ENCODE measurements around the gene MRPL58.
A peak's percentile ranks its signal among the peaks of the same experiment; 100 is the strongest.
"Not testable (repeated sequence)": the region's sequence is repeated elsewhere in the genome, so short reads cannot be mapped to it uniquely, and the experiment has no call there.

The MRPL58 gene

GRCh38 chr17:74987418-74987908, 25.0 kb upstream of the MRPL58 start, which contains the start of gene CDR2L:
Gene CDR2L (plus strand): TSS chr17:74987632. CDS start chr17:74988044, 412 bp downstream.
- peak; percentile 85 for DNase-seq (ENCODE audit: low read depth)

DNA sequence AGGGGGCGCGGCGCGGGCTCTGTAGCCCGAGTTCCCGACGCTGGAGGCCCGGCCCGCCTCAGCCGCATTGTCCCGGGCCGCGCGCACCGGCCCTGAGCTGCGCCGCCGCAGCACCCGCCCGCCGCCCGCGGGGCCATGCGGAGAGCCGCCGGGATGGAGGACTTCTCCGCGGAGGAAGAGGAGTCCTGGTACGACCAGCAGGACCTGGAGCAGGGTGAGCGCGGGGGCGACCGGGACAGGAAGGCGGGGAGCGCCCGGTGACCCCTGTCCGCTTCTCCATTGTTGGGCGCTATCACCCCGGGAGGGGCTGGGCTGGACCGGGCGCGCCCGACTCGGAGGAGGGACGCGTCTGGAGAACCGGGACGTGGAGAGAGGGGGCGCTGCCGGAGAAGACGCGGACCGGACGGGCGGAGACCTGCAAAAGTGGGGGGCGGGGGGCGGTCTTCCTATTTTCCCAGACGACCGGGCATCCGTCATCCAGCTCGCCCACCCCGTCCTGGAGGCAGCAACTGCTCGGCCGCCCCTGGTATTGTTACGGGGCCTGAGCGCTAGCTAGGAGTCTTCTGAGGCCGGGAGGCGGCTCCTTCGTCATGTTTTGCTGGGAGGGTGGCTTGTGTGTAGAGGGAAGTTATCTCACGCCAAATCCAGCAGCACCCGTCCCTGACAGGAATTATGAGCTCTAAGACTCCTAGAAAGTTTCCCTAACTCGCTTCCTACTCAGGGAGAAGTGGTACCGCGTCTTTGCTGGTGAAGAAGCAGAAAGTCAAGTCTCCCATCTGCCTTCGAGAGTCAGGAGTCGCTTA, 24.4 kb upstream of the MRPL58 start:
- DNase-seq (ENCODE audit: low read depth), result no peak

GRCh38 chr17:74990581-74991105, 21.8 kb upstream of the MRPL58 start:
- DNase-seq (ENCODE audit: low read depth), result no peak

GRCh38 chr17:74992223-74992622, 20.2 kb upstream of the MRPL58 start:
- DNase-seq (ENCODE audit: low read depth), result no peak

DNA sequence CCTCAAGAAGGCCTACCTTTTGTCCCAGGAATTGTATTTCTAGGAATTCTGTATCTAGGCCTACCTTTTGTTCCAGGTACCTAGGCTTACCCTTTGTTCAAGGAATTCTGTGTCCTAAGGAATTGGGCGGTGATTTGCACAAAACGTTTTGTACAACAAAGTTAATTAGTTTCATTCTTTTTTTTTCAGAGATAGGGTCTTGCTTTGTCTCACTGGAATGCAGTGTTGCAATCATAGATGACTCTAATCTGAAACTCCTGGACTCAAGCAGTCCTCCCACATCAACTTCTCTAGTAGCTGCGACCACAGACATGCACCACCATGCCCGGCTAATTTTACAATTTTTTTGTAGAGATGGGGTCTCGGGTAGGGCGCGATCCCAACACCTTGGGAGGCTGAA, 18.0 kb upstream of the MRPL58 start:
- DNase-seq (ENCODE audit: low read depth), result no peak

DNA sequence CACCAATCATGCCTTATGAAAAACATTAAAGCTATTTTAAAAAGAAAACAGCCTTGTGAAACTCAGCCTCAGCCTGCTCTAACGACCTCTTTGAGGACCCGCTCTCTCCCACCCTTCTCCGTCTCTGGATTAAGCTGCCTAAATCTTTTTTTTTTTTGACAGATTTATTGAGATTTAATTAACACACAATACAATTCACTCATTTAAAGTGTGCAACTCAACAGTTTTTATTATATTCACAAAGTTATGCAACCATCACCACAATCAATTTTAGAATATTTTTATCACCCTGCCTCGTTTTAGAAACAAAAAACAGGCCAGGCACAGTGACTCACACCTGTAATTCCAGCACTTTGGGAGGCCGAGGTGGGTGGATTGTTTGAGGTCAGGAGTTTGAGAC, 16.6 kb upstream of the MRPL58 start:
- DNase-seq (ENCODE audit: low read depth), result no peak

DNA sequence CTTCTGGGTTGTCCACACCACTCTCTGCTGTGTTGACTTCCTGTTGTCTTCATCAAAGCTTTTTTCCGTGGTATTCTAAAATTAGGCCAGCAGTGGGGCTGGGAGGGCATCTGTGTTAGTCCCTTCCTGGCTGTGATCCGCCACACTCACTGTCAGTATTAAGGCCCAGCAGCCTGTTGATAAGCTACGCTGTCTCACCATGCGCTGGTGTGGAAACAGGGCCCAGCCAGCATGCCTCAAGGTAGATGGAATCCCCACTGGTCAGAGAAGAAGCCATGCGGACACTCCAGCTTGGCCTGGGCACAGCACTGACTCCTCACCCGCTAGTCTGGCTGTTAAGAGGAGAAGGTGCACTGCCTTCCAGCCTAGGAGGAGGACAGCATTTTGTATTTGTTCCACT, 13.7 kb upstream of the MRPL58 start:
- DNase-seq (ENCODE audit: low read depth), result no peak

DNA sequence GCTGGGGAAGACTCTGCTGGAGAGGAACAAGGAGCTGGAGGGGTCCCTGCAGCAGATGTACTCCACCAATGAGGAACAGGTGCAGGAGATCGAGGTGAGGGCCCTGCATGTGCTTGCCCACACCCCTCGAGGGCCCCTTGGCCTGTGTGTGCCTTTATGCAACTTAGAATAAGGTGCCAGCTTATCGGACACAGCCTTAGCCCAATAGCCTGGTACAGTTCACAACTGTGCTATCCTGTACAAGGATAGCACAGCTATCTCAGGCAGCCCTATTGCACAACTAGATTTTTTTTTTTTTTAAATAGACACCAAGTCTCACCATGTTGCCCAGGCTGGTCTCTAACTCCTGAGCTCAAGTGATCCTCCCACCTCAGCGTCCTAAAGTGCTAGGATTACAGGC, 12.9 kb upstream of the MRPL58 start:
- no peak for DNase-seq (ENCODE audit: low read depth)

DNA sequence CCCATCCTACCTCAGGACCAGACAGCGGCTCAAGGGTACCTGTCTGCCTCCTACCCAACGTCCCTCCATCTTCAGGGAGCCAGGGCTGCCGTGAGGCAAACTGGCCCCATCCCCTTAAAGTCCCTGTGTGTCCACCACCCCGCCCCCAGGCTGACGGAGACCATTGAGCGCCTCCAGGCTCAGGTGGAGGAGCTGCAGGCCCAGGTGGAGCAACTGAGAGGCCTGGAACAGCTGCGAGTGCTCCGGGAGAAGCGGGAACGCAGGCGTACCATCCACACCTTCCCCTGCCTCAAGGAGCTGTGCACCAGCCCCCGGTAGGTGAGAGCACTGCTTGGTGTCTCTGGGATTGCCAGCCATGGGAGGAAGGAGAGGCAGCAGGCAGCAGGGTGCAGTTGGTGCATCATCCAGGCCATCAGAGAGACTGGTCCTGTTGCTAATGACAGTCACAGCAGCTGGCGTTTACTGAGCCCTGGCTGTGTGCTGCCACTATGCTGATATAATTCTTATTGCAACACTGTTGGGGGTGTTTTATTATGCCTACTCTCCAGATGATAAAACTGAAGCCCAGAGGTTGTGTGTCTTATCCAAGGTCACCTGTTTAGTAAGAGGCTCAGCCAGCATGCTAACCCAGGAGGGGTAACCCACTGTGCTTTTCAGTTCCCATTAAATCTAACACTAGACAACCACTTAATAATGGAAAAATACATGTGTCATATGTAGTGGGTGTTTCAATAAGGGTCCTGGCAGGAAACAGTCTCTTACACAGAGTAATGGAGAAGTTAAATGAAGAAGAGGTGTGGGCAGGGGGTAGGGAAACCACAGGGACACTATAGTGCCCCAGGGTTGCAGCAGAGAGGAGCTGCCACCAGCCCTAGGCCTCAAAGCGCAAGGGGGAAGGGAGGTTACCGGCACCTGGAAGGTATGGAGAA, 10.3 kb upstream of the MRPL58 start:
- no peak for DNase-seq (ENCODE audit: low read depth)

DNA sequence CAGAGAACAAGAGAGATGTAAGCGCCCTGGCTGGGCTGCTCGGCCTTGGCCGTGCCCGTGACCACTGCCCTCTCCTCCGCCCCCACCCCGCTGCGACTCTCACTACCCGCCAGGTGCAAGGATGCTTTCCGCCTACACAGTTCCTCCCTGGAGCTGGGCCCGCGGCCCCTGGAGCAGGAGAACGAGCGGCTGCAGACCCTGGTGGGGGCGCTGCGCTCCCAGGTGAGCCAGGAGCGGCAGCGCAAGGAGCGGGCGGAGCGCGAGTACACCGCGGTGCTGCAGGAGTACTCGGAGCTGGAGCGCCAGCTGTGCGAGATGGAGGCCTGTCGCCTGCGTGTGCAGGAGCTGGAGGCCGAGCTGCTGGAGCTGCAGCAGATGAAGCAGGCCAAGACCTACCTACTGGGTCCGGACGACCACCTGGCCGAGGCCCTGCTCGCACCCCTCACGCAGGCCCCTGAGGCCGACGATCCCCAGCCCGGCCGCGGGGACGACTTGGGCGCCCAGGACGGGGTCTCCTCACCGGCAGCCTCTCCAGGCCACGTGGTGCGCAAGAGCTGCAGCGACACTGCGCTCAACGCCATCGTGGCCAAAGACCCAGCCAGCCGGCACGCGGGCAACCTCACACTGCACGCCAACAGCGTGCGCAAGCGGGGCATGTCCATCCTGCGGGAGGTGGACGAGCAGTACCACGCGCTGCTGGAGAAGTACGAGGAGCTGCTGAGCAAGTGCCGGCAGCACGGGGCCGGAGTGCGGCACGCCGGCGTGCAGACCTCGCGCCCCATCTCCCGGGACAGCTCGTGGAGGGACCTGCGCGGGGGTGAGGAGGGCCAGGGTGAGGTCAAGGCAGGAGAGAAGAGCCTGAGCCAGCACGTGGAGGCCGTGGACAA, 9.2 kb upstream of the MRPL58 start:
- DNase-seq (ENCODE audit: low read depth), result no peak

DNA sequence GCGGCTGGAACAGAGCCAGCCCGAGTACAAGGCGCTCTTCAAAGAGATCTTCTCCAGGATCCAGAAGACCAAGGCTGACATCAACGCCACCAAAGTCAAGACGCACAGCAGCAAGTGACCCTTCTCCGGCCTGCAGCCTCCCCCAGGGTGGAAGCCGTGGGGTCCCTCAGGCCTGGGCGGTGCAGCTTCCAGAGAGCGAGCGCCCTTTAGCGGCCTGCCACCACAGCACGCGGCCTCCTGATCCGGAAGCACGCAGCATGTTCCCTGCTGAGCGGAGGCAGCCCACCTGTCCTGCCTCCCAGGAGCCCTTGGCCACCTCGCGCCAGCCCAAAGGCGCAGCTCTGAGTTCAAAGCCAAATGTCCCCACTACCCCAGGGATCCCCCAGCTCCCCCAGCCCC, 8.5 kb upstream of the MRPL58 start:
- DNase-seq (ENCODE audit: low read depth), result no peak

DNA sequence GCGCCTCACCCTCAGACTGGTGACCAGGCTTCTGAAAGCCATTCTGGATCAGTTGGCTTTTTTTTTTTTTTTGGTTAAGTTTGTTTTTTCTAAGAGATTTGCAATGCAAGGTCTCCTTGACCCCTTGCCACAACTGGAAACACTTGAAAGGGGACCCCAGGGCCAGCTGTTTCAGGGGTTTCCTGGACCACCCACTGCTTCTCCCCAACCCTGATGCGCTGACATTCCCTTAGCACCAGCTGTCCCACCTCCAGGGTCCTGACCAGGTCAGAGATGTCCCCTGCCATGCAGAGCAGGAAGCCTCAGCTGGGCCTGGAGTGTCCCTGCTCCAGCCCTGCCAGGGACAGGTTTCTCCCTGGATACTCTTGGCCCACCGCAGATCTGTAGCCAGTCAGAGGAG, 8.1 kb upstream of the MRPL58 start:
- DNase-seq (ENCODE audit: low read depth), result no peak

GRCh38 chr17:75005291-75005690, 7.2 kb upstream of the MRPL58 start:
- DNase-seq (ENCODE audit: low read depth), result no peak

DNA sequence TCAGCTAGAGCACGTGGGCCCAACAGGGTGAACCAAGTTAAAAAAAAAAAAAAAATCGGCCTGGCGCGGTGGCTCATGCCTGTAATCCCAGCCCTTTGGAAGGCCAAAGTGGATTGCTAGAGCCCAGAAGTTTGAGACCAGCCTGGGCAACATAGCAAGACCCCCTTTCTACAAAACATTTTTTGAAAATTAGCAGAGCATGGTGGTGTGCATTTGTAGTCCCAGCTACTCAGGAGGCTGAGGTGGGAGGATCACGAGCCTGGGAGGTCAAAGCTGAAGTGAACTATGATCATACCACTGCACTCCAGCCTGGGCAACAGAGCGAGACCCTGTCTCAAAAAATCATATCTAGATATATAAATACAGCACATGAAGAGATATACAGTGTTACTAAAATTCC, 6.4 kb upstream of the MRPL58 start:
- not testable (repeated sequence) for DNase-seq (ENCODE audit: low read depth)

GRCh38 chr17:75006653-75007052, 5.8 kb upstream of the MRPL58 start:
- DNase-seq (ENCODE audit: low read depth), result no peak

DNA sequence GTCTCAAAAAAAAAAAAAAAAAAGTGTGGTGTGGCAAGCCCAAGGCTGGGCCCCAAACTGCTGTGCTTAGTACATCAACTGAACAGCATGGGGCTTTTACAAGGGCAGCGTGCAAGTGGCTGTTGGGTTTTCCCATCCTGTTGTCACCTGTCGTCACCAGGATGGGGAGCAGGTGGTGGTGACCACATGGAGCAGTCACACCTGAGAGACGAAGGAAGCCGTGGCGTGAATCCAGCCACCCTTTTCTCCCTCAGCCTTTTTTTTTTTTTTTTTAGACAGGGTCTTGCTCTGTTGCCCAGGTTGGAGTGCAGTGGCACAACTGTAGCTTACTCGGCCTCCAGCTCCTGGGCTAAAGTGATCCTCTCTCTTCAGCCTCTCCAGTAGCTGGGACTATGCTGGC, 4.1 kb upstream of the MRPL58 start:
- no peak for DNase-seq (ENCODE audit: low read depth)

DNA sequence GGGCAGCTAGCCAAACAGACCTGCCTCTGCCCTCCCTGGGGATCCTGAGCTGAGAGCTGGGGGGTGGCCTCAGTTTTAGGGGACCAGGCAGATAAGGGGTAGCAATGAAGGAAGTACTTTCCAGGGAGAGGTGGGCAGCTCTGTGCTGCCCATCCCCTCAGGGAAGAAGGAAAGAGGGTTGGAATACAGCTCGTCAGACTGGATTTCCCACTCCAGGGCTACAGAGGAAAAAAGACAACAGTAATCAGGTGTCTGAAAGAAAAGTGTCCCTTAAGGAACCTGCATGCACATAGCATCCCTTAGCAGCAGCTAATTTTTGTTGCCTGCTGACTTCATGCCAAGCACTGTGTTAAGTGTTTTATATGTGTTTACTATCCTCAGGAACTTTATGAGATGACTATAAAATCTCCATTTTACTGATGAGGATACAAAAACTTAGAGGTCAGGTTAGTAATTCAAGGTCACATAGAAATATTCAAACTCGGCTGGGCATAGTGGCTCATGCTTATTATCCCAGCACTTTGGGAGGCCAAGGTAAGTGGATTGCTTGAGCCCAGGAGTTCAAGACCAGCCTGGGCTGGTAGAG, 3.2 kb upstream of the MRPL58 start:
- DNase-seq (ENCODE audit: low read depth), result no peak

DNA sequence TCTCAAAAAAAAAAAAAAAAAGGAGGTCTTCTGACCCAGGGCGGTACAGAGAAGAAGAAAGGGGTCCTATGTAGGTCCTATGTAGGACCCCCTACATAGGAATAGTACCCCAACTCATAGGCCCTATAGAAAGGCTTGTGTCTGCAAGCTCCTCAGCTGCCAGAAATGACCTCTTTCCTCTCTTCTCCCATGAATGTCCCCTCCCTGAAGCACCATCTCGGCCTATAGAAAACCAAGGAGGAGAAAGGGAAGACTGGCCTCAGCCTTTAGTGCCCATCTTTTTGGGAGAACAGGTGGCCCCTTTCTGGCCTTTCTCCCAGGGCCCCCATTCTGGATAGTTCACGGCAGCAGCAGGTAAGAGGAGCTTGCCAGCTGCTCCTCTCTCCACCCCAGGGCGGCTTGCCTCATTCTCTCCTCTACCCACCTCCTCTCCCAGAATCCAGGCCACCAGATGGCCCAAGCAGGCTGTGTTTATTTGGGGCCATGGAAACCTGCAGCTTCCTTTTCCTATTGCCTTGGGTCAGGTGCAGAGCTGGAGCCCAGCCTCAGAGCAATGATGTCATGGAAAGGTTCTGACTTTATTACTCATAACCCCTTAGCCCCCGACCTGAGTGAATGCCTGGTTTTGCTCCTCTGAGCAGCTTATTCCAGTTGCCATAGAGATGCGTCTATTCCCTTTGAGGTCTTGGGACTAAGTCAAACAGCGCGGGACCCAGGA, 1.6 kb upstream of the MRPL58 start:
- DNase-seq (ENCODE audit: low read depth), result no peak

DNA sequence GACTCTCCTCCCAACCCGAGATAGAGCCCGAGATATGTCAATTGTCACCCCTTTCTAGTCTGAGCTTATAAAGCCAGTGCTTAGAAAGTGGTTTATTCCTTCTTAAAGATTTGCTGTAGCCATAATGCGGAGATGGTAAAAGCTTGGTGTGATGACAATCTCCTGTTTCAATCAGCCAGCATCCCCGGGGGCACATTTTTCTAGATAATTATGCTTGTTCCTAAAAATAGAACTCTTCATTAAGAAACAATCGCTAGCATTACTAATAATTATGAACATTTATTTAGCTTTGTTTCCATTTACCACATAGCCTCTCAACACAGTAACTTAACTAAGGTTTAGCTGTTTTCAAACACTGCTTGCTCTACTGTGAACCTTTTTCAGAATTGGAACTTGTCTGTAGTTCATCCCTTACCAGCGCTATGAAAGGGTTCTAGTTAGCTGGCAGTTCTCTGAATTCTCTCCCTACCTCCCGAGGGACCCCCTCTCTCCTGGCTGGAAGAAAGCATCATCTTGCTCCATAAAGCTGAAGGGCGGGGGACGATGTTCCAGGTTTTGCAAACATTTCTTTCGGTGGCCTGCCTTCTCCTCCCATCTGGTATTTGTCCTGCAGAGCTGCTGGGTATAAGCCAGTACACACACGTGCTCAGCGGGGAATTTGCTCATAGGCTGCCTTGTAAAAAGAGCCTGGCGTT, 922 bp upstream of the MRPL58 start:
- no peak for DNase-seq (ENCODE audit: low read depth)

GRCh38 chr17:75012096-75012345, 449 bp upstream of the MRPL58 start:
- DNase-seq (ENCODE audit: low read depth), result no peak
